Stimulated activated CD4-positive, alpha-beta T cell treated with anti-CD3 and anti-CD28 coated beads, Interleukin-2, amount 100 ng/mL, for 24 hours (primary cell): ENCODE results near the gene RAB26.

Experiments used
- DNase-seq, 2 donors: peaks; one replicate each; pipeline ENCODE4 v3.0.0-alpha.2; 2020

The RAB26 gene

DNA sequence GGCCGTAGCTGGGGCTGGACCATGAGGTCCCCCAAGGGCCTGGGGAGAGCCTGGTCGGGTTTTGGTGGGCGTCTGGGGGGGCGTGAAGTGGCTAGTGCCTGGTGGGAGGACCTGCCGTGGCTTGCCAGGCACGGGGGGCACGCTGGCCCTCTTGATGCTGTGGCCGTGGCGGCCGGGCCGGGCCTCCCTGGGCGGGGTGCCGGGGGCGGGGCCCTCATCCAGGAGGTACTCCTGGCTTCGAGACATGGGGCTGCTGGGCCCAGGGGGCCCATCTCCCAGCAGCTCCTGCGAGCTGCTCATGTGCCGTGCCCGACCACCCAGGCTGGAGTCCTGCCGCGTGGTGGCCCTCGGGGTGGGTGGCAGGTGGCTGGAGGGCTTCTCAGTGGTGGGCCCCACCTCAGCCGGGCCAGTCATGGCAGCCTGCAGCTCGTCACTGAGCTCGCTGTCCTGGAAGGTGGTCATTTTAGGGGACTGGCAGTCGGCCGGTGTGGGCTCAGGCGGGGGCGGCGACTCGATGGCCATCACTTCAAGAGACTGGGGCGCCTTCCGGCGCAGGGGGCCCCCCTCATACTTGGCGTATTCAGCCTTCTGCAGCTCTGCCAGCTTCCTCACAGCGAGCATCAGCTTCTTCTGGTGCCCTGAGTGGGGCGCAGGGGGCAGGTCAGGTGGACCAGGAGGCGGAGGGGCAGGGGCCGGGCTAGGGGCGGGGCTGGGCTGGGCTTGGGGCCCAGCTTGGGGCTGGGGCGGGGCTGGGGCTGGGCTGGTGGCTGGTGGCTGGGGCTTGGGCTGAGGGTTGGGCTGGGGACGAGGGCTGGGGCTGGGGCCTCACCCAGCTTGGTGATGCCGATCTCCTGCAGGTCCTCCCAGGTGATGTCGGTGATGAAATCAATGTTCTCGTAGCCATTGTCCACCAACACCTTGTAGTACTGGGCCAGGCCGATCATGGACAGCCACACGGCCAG lies 32.8 kb downstream of the RAB26 start:
- no peak for DNase-seq

DNA sequence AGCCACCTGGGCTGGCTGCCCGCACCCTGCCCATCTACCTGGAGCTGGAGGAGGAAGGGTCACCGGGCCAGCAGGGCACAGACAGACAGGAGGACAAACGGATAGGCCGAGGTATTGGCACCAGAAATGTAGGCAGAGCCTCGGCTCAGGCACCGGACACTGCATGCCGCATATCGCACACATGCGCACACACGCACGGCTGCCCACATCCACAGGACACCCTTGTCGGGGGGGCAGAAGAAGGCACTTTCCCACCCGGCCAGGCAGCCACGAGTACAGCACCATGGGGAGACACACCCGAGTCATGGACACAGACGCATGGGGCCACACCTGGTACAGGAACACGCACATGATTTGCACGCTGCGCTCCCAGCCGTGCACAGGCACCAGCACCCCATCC lies 33.5 kb downstream of the RAB26 start:
- DNase-seq = no peak

DNA sequence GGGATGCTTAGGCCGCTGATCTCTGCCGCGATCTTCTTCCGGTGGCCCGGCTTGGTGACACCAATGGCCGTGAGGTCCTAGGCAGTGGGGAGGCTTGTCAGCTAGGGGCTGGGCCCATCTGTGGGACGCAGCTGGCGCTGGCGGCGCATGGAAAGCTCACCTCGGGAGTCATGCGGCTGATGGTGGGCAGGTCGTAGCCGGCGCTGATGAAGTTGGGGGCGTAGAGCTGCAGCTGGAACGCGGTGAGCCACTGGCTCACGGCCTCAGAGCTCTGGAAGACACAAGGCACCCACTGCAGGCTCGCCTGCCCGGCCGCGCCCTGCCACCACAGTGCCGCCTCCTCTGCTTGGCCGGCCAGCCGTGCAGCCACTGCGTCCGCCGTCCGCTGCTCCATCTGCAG lies 35.2 kb downstream of the RAB26 start:
- DNase-seq = no peak

DNA sequence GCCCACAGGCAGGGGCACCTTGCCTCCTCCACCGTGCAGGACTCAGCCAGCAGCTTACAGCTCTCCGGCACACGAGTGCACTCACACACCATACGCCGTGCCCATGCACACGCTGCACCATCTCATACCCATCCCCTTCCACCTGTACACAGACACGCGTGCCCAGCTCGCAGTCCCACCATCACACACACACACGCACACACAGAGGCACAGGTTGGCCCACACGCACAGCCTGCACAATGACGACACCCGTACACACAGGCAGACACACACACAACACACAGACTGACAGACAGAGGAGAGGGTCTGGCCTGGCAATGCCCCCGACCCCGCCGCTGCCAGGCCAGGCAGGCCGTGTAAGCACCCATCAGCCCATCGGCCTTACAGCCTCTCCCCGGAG lies 35.9 kb downstream of the RAB26 start:
- no peak for DNase-seq

DNA sequence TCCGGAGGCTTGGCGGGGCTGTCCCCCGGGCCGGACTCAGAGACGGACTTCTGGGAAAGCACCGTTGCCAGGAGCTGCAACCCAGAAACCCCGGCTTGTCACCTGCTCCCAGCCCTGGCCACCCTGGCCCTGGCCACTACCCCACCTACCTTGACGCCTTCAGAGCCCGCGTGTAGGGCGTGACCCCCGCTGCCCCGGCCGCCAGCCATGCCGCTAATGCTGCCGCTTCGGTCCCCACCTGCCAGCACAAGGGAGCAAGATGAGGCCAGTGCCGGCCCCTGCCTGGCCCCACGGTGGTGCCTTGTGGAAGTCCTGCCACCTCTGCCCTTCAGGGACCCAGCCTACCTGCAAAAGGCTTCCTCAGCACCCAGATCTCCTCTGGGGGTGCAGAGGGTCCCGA lies 36.5 kb downstream of the RAB26 start:
- DNase-seq = no peak

DNA sequence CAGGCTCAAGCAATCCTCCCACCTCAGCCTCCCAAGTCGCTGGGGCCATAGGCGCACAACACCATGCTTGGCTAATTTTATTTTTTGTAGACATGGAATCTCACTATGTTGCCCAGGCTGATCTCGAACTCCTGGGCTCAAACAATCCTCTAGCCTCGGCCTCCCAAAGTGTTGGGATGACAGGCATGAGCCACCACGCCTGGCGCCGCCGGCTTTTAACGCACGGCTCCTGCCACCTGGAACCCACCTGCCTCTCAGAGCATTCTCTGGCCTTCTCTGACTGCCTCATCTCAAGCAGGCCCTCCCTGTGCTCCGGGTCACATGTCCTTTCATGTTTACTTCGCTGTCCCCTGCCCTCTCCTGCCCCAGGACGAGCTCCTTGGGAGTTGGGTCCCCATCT lies 37.6 kb downstream of the RAB26 start:
- DNase-seq = no peak

DNA sequence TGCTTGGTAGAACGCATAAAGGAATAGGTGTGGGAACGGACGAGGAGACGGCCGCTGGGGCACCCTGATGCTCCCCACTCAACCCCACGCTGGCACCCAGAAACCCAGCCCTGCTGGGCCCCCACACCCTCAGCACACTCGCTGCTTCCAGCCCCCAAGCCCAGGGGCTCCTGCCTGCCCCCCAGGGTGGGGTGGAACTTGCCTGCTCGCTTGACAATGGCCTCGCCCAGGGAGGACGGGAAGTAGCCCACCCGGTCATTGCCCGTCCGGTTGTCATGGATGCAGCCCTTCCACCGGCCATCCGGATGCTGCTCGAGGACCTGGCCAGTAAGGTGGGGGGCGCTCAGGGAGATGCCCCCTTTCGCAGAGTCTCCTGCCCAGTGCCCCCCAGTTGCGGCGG lies 38.1 kb downstream of the RAB26 start:
- DNase-seq = no peak

DNA sequence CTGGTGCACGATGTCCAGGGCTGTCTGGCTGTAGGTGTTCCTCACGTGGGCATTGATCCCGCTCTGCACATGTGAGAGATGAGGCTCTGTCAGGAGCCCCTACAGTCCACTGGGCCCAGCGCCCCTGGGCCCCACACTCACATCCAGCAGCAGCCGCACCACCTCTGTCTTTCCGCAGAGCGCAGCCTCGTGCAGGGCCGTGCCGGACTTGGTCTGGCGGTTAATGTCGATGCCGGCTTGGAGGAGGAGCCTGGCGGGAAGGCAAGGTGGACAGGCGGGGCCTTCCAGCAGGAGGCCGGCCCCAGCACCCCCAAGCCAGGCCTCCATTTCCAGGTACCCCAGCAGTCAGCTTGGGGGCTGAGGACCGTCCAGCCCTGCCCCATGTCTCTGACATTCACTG lies 38.8 kb downstream of the RAB26 start:
- DNase-seq = no peak

DNA sequence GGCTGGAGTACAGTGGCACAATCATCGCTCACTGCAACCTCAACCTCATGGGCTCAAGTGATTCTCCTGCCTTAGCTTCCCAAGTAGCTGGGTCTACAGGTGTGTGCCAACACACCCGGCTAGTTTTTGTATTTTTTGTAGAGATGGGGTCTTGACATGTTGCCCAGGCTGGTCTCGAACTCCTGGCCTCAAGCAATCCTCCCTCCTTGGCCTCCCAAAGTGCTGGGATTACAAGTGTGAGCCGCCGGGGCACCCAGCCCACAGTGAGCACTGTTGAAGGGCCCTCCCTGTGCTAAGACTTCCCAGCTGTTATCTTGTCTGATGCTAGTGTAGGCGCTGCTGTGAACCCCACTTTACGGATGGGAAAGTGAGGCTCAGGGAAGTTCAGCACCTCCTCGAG lies 40.0 kb downstream of the RAB26 start:
- no peak for DNase-seq

DNA sequence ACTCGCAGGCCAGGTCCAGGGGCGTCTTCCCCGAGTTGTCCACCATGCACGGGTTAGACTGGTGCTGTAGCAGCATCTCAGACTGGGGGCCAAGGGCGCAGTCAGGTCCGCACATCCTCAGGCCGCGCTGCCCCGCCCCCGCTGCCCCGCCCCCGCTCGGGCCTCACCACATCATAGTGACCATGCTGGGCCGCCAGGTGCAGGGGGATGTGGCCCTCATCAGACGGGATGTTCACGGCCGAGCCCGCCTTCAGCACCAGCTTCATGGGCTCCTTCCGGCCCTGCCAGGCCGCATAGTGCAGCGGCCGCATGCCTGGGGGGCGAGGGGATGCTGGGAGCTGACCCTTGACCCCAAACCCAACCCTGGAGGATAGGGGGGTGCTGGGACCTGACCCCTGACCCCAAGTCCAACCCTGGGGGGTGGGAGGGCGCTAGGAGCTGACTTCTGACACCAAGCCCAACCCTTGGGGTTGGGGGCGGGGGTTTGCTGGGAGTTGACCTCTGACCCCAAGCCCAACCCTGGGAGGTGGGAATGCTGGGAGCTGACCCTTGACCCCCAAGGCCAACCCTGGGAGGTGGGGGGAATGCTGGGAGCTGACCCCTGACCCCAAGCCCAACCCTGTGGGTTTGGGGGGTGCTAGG lies 40.9 kb downstream of the RAB26 start:
- no peak for DNase-seq

DNA sequence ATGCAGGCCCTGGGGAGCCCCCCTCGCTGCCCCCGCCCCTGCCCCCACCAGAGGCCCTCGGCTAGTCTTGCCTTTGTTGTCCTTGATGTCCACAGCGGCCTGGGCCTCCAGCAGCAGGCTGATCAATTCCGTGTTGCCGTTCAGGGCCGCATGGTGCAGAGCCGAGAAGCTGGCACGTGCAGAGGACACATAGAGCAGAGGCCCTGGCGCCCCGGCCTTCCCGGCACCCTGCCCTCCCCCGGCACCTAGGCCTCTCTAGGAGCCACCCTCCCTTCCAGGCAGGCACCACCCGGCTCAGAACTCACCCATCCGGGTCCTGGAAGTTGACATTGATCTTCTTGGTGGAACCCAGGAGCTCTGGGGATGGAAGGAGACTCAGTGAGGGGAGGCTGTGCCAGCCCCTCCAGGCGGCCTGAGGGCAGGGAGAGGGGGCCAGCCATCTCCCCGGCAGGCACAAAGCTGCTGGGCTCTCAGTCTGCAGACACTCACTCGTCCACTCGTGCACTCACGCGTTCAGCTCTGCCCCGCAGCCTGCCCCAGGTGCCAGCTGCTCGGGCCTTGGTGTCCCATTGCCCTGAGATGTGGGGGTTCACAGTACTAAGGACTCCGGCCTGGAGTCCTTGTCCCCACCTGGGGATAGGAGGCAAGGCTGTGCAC lies 41.7 kb downstream of the RAB26 start:
- no peak for DNase-seq

DNA sequence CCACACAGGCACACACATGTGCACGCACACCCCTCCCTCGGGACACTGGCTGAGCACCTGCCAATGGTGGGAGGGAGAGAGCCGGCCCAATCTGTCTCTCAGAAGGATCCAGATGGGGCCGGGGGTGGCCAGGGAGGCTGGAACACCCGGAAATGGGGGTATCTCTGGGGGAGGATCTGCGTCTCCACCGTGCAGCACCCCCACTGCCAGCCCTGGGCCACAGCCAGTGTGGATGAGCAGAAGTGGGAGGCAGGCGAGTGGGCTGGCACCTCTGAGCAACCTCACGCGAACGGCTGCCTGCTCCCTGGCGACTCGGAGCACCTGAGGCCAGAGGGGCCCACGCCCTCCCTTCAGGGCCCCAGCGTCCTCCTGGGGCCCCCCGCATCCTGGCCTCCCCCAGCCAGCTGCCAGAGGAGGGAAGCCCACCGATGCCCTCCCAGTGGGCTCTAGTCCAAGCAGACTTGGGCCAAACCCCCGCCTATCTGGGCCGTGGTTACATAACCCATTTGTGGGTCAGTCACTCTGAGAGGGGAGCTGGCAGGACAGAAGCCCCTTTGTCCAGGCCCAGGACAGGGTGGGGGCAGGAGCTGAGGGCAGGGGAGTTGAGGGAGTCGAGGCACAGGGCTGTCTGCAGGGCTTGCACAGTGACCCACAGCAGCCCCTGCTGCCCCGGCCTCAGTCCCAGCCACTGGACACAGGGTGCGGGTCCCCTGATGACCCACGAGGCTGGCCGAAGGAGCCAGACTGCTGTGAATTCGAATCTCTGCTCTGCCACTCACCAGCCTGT lies 42.4 kb downstream of the RAB26 start:
- DNase-seq = no peak

DNA sequence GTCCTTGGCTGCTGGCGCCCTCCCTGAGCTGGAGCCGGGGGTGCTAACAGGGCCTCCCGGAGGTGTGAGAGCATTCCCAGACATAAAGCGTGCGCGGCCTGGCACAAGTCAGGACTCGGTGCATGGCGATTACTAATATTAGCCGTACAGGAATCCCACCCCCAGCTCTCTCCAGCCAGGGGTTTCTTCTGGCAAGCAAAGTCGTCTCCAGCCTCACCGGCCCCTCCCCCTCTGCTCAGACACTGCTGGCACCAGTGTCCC lies 43.0 kb downstream of the RAB26 start:
- no peak for DNase-seq

DNA sequence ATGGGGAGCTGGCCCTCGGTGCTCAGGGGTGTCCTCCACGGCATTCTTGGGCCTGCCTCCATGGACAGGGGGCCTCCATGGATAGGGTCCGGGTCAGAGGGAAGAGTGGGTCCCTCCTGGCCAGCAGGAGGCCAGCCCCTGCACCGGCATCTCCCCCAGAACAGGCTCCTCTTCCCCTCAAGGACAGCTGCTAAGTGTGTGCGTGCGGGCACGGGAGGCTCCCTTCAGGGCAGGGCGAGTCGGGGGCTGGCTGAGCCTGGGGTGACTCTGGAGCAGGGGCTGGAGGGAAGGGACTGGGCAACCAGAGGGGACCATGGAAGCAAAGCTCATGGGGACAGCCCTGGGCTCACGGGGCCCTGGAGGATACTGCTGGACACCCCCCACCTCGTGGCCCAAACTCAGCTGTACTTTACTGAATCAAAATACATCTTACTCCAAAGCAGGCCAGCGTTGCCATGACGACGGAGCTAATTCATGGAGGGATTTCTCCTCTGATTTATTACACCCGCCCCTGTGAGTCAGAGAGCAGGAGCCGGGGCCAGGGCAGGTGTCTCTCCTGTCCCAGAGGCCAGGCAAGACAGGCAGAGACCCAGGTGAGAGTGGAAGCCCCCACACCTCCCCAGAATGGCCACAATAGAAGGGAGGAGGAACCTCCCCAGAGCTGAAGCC lies 45.9 kb downstream of the RAB26 start:
- DNase-seq = no peak

DNA sequence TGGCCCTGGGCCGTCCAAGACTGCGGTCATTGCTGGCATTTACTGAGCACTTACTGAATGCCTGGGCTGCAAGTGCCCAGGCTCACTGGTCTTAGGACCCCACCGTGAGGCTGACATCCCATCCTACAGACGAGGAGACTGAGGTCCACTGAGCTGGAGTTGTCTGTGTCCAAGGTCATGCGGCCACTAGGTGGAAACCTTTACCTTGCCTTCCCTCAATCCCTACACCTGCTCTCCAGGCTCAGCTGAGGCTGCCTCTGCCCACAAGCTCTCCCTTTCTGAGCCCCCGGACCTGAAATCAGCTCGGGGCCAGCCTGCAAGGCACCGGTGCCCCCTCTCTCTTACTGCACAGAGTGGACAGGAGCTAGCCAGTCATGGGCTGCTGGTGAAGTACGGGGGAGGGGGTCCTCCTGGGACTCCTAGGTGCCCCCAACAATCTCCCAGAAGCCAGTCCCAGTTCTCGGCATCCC lies 46.5 kb downstream of the RAB26 start:
- peak; percentile 46 to 51 for DNase-seq

DNA sequence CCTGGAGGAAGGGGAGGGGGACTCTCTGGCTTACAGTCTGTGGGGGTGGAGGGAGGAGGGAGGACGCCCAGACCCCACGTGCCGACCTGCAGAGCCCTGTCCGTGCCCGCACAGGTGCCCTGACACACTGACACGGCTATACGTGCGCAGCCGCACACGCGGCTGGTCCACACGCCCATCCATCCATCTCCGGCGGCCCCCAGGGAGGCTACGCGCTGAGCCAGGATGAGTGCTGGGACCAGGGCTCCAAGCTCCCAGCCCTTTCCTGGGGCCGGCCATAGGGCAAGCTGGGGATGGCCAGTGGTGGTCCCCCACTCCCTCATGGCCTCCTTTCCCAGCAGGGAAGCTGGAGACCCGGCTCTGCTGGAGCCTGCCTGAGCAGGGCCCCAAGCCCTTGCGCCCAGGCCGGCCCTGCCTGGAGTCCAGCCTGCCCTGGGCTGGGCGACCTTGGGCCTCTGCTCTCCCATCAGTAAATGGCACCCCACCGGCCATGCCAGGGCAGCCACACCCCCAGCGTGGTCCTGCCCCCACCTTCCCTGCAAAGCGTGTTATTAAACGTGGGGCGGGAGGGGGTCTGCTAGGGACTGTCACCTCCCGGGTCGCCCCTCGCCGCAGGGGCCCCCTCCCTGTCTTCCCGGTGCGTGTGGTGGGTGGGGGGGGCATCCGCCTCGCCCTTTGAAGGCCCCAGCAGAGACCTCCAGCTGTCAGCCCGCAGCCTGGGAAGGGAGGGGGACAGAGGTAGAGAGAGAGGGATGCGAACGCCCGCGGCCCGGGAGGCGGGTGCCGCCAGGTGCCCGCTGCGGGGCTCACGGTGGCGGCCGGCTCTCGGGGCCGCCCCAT lies 47.1 kb downstream of the RAB26 start:
- DNase-seq = no peak

DNA sequence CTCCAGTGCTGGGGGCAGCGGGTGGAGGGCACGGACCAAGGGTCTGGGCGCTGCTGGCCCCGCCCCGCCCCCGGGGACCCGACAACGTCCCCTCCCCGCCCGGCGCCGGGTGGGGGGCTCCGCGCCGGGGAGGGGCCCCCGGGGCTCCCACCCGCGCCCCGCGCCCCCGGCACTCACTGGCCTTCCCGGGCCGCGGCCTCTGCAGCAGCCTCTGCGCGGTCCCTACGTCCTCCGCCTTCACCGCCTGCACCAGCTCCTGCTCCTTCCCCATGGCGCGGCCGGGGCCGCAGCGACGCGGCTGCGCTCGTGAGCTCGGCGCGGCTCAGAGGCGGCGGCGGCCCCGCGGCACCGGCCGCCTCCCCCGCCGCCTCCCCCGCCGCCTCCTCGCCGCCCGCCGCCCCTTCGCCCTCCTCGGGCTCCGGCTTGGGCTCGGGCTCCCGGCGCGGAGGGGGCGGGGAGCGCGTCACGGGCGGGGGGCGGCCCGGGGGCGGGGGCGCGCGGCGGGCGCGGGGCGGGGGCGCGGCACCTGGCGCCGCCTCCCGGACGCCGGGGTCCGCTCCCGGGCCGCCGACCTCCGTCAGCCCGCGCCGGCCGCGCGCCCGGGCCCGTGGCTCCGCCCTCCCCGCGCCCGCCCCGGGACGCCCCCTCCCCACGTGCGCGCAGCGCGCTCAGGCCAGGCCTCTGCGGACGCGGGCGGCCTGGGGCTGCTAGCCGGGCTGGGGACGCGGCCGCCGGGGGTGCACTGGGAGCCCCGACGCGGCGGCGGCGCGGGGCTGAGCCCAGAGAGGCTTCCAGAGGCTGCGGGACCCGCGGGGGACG lies 47.9 kb downstream of the RAB26 start, which contains the start of gene CASKIN1:
Gene CASKIN1, minus strand, starts transcription at position 444 of the 819 bp plus-strand sequence. Its CDS starts 173 bp downstream, at position 271.
- peak in 1 of 2 donors; percentile 23 for DNase-seq

DNA sequence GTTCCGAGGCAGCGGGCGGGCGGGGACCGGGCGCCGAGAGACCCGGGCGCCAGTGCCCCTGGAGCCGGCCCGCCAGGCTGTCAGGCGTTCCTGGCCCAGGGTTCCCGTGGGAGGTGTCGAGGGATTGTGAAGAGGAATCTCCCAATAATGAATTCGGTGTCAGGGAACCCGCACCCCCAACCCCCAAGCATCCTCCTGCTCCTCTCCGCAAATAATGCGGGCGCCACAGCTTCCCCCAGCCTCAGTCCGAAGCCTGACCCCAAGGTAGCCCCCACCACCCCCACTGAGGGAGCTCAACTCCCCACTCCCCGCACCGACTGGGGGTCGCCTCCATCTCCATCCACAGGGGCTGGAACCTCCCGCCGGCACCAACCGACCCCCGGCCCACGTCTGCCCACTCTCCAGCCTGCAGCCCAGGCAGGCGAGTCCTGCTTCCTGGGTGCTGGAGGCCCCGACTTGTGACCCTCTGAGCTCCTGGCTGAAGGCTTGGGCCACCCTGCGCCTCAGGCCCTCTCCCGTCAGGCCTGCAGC lies 48.6 kb downstream of the RAB26 start:
- no peak for DNase-seq

DNA sequence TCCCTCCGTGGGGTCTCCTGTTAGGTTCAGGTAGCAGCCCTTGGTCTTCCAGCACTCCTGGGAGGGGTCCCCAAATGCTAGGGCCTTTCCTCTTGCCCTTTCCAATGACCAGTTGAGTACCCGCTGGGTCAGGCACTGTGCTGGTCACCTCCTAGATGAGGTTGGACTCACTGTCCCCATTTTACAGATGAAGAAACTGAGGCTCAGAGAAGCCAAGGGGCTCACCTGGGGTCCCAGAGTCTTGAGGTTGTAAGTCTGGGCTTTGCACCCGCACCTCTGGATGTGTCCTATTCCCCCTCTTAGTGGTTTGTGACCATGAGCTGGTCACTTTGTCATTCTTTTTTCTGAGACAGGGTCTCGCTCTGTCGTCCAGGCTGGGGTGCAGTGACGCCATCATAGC lies 49.3 kb downstream of the RAB26 start:
- DNase-seq = no peak

DNA sequence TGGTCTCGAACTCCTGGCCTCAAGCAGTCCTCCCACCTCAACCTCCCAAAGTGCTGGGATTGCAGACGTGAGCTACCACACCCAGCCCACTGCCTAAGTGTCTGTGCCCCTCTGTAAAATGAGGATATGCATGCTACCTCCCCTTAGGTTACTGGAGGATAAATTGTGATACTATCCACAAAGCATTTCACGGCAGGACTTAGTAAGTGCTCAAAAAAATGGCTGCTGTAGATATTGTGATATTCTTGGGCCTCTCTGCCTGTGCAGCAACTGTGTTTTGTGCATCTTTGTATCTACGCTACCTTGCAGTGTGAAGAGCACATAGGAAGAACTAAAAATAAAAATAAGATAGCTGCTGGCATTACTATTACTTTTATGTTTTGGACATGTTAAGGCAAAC lies 49.9 kb downstream of the RAB26 start:
- DNase-seq = no peak
